Fibroblast of villous mesenchyme (primary cell): ENCODE data around the gene SLC47A1. TPM values are rescaled to one million over a fixed set of nuclear protein-coding genes. Genes with fewer than 3 reads are reported as not detected.

Experiments used
- DNase-seq: peaks from one replicate; pipeline ENCODE4 v3.0.0-alpha.2; 2010; ENCODE audit warnings: low read depth
- H3K4me3 ChIP-seq: 2 replicates; pipeline ENCODE4 v1.5.1; 2011; ENCODE audit warnings: low read depth, mild to moderate bottlenecking, low read length
- CTCF ChIP-seq: IDR thresholded peaks from 2 replicates; pipeline ENCODE4 v1.5.1; 2012; ENCODE audit warnings: low read depth, mild to moderate bottlenecking, low read length; ENCODE audit not compliant: insufficient read depth
- total RNA-seq: library from RNA; depleted of rRNA; stranded (reverse); fragments of >200 nt; gene quantifications from 2 replicates; pipeline ENCODE4 v1.2.3, GENCODE V29; 2012

SLC47A1 gene
- total RNA-seq, 1 donor = 0.86 TPM

- no peak overlapping the region for H3K4me3 ChIP-seq
- TF ChIP-seq CTCF = no peak
- no peak for DNase-seq
These were observed 50.2 kb downstream of the SLC47A1 start for GRCh38 chr17:19583871-19584270.

GRCh38 chr17:19590451-19590850, 56.8 kb downstream of the SLC47A1 start:
- no peak overlapping the region for H3K4me3 ChIP-seq
- DNase-seq = no peak
- no peak for TF ChIP-seq CTCF

- no peak for DNase-seq
- H3K4me3 ChIP-seq = no peak overlapping the region
- no peak for TF ChIP-seq CTCF
These were observed 57.4 kb downstream of the SLC47A1 start for GRCh38 chr17:19590912-19591551.

GRCh38 chr17:19592316-19592715, 58.7 kb downstream of the SLC47A1 start:
- no peak for TF ChIP-seq CTCF

GRCh38 chr17:19596869-19597268, 63.2 kb downstream of the SLC47A1 start:
- no peak for TF ChIP-seq CTCF
- DNase-seq = no peak

More at GRCh38 chr17:19592316-19592715, 58.7 kb downstream of the SLC47A1 start:
- no peak overlapping the region for H3K4me3 ChIP-seq
- DNase-seq = no peak

GRCh38 chr17:19610311-19610710, 76.7 kb downstream of the SLC47A1 start:
- H3K4me3 ChIP-seq = no peak overlapping the region
- no peak for TF ChIP-seq CTCF
- no peak for DNase-seq

More at GRCh38 chr17:19596869-19597268, 63.2 kb downstream of the SLC47A1 start:
- no peak overlapping the region for H3K4me3 ChIP-seq

GRCh38 chr17:19610879-19611278, 77.2 kb downstream of the SLC47A1 start:
- H3K4me3 ChIP-seq = no peak overlapping the region
- no peak for TF ChIP-seq CTCF
- no peak for DNase-seq
